Suprapubic skin (tissue), 4 donors: Measurements from ENCODE around the gene FLT4. TPM values are rescaled to one million over a fixed set of nuclear protein-coding genes. Genes with fewer than 3 reads are reported as not detected.

Experiments used
- DNase-seq, 2 donors: peaks; one replicate each; pipeline ENCODE4 v3.0.0-alpha.2; 2019; ENCODE audit warnings: low spot score in 2 of 2
- H3K27ac ChIP-seq: fragments of 200-600 bp; sonication (generic); one replicate; pipeline ENCODE4 v1.5.1; 2019
- H3K27me3 ChIP-seq: fragments of 200-600 bp; sonication (generic); one replicate; pipeline ENCODE4 v1.5.1; 2019
- H3K36me3 ChIP-seq: fragments of 200-600 bp; sonication (generic); one replicate; pipeline ENCODE4 v1.5.1; 2019
- H3K4me1 ChIP-seq: fragments of 200-600 bp; sonication (generic); one replicate; pipeline ENCODE4 v1.5.1; 2019
- H3K4me3 ChIP-seq: fragments of 200-600 bp; sonication (generic); one replicate; pipeline ENCODE4 v1.5.1; 2019; ENCODE audit warnings: mild to moderate bottlenecking
- H3K9me3 ChIP-seq: fragments of 200-600 bp; sonication (generic); one replicate; pipeline ENCODE4 v1.5.1; 2019
- EP300 ChIP-seq: sonication (generic); formaldehyde crosslinking; IDR thresholded peaks from one replicate; pipeline ENCODE4 v1.6.1; 2017; ENCODE audit warnings: antibody characterized with exemption
- POLR2A ChIP-seq, 2 donors: fragments of 450-650 bp; IDR thresholded peaks; one replicate each; pipeline ENCODE4 v1.6.1; 2017; ENCODE audit warnings: antibody characterized with exemption in 2 of 2, mild to moderate bottlenecking in 2 of 2, moderate library complexity in 2 of 2
- POLR2AphosphoS5 ChIP-seq, 3 donors: sonication (generic); formaldehyde crosslinking; IDR thresholded peaks; one replicate each; pipeline ENCODE4 v1.6.1; 2017; ENCODE audit warnings: antibody characterized with exemption in 3 of 3
- WGBS: methylation state at CpG from one replicate; pipeline ENCODE4 v1.1.5; 2018; 5-methylcytosine and 5-hydroxymethylcytosine counted together
- total RNA-seq, 4 donors: library from RNA; depleted of rRNA; stranded (reverse); fragments of >200 nt; gene quantifications; one replicate each; pipeline ENCODE4 v1.1.0, GENCODE V29; 2016
- TF ChIP-seq, protein P1 (sequence below), 2 donors: fragments of 200-600 bp in 1 of 2; fragments of 450-650 bp in 1 of 2; sonication (generic) in 1 of 2; IDR thresholded peaks; one replicate each; pipeline ENCODE4 v1.5.1; 2016 to 2019; ENCODE audit warnings: antibody characterized with exemption in 2 of 2, mild to moderate bottlenecking in 1 of 2, moderate library complexity in 1 of 2

FLT4 gene
- total RNA-seq, 4 donors from 2014 or later = 0.79 to 8.9 (median 1.4) TPM

DNA sequence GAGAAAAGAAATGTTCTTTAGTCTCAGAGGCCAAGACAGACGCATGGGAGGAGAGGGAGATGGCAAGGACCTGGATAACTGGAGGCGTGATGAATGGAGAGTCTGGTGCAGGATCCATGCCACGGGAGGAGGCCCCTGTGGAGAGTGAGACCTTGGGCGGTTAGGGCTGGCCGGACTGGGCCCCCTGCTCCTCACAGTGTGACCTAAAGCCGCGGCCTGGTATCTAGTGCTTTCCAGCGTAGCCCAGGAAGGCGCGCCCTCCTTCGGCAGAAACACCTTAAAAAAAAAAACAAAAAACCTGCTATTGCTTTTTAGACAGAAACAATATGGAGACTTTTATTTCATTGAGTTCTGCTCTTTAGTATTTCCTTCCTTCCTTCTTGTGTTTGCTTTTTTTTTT lies 91.2 kb downstream of the FLT4 start:
- H3K36me3 ChIP-seq = peaks cover 31% of the 10 kb centered on the region
- no peak for TF ChIP-seq POLR2A (IDR thresholded peaks at IDR 0.05)
- TF ChIP-seq POLR2AphosphoS5 (IDR thresholded peaks at IDR 0.05) = no peak
- TF ChIP-seq EP300 = no peak
- TF ChIP-seq, protein P1, sequence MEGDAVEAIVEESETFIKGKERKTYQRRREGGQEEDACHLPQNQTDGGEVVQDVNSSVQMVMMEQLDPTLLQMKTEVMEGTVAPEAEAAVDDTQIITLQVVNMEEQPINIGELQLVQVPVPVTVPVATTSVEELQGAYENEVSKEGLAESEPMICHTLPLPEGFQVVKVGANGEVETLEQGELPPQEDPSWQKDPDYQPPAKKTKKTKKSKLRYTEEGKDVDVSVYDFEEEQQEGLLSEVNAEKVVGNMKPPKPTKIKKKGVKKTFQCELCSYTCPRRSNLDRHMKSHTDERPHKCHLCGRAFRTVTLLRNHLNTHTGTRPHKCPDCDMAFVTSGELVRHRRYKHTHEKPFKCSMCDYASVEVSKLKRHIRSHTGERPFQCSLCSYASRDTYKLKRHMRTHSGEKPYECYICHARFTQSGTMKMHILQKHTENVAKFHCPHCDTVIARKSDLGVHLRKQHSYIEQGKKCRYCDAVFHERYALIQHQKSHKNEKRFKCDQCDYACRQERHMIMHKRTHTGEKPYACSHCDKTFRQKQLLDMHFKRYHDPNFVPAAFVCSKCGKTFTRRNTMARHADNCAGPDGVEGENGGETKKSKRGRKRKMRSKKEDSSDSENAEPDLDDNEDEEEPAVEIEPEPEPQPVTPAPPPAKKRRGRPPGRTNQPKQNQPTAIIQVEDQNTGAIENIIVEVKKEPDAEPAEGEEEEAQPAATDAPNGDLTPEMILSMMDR (IDR thresholded peaks at IDR 0.05) = no peak
- H3K4me3 ChIP-seq = no peak overlapping the region
- no peaks in the 10 kb centered on the region for H3K4me1 ChIP-seq
- no peaks in the 10 kb centered on the region for H3K27me3 ChIP-seq
- no peak for DNase-seq
- WGBS = 94% methylated on average over 11 of the region's 11 CpGs
- no peaks in the 10 kb centered on the region for H3K9me3 ChIP-seq
- H3K27ac ChIP-seq = no peak overlapping the region

DNA sequence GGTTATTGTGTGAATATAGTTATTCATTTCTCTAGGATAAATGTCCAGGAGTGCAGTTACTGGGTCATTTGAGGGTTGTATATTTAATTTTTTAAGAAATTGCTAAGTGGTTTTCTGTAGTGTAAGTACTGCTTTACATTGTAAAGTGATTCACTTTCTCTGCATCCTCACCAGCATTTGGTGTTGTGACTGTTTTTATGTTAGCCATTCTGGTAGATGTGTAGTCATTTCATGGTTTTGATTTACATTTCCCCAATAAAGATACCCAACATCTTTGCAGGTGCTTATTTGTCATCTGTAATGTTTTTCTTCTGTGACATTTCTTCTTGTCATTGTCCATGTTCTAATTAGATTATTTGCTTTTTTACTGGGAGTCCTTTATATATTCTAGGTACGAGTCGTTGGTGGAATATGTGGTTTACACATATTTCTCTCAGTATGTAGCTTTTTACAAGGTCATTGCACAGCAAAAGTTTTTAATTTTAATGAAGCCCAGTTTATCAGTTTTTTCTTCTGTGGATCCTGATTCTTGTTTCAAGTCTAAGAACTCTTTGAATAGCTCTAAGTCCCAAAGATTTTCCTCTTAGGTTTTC lies 92.1 kb downstream of the FLT4 start:
- TF ChIP-seq POLR2AphosphoS5 (IDR thresholded peaks at IDR 0.05) = no peak
- no peak for TF ChIP-seq POLR2A (IDR thresholded peaks at IDR 0.05)
- TF ChIP-seq EP300 = no peak
- TF ChIP-seq, protein P1 (IDR thresholded peaks at IDR 0.05) = no peak
- 93% methylated on average over 2 of the region's 2 CpGs for WGBS
- H3K27me3 ChIP-seq = no peaks in the 10 kb centered on the region
- no peak for DNase-seq
- no peaks in the 10 kb centered on the region for H3K4me1 ChIP-seq
- H3K36me3 ChIP-seq = peaks cover 24% of the 10 kb centered on the region
- no peak overlapping the region for H3K4me3 ChIP-seq
- H3K9me3 ChIP-seq = no peaks in the 10 kb centered on the region
- no peak overlapping the region for H3K27ac ChIP-seq

DNA sequence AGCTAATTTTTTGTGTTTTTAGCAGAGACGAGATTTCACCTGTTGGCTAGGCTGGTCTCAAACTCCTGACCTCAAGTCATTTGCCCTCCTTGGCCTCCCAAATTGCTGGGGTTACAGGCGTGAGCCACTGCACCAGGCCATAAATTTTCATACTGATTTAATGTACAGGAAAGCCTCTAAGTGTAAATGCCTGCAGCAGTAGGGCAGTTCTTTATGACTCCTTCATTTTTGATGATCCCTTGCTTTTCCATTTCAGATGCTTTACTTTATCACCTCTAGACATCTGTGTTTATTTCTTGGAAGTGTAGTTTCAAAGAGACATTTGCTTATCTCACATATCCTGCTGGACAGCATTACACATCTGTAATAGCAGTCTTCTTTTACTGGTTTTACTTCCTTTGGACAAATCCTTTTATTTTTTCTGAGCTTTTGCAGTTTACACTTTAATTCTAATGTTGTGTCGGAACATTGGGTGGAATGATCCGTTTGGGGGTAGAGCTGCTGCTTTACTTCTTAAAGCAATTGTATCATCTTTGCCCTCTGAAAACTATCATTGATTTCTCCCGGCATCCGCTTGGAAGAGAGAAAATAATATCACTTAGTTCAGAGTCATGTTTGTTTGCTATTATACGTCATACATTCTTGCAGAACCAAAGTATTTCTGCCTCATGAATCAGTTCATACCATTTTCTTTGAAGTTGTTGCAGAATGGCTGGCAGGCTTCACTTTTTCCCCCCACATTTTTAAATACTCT lies 94.1 kb downstream of the FLT4 start:
- Histone ChIP-seq H3K9me3 (no peaks in the 10 kb centered on the region), H3K4me1 (no peaks in the 10 kb centered on the region), H3K36me3 (peaks cover 32% of the 10 kb centered on the region), H3K27me3 (no peaks in the 10 kb centered on the region), H3K27ac (no peak overlapping the region), H3K4me3 (no peak overlapping the region)
- WGBS = 82% methylated on average over 7 of the region's 7 CpGs
- no peak for TF ChIP-seq POLR2AphosphoS5 (IDR thresholded peaks at IDR 0.05)
- no peak for TF ChIP-seq POLR2A (IDR thresholded peaks at IDR 0.05)
- TF ChIP-seq EP300 = no peak
- TF ChIP-seq, protein P1 (IDR thresholded peaks at IDR 0.05) = no peak
- DNase-seq = no peak

DNA sequence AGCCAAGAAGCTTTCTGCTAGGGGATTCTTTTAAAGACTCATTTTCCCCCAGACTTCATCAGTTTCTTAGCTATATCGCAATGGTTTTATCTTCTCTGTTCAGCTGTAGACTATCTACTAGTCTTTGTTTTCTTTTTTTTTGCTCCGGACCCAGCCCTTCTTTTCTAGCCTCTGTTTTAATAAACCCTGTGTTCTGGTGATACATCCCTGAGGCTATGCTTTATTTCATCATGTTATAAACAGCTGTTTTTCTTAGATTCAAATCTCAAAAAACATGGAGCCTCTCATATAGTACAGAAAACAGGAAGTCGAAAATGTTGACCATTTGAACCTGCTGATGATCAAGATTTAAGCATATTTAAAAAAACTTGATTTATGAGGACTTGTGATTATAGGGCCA lies 95.9 kb downstream of the FLT4 start:
- peaks cover 40% of the 10 kb centered on the region for H3K36me3 ChIP-seq
- DNase-seq = no peak
- H3K9me3 ChIP-seq = no peaks in the 10 kb centered on the region
- no peaks in the 10 kb centered on the region for H3K4me1 ChIP-seq
- TF ChIP-seq EP300 (no peak), POLR2AphosphoS5 (IDR thresholded peaks at IDR 0.05) (no peak)
- WGBS = 85% methylated on average over 3 of the region's 3 CpGs
- H3K4me3 ChIP-seq = no peak overlapping the region
- H3K27ac ChIP-seq = no peak overlapping the region
- H3K27me3 ChIP-seq = no peaks in the 10 kb centered on the region

Other genes starting within 250 kb of the FLT4 start
- gene CNOT6, start 155.2 kb downstream of the FLT4 start, total RNA-seq = 10 to 100 TPM; 11.0 to 17.8 (median 15.0) TPM
- 1 to 10 TPM in 3 of 4 donors, not detected in 1; 2.2 to 7.8 (median 4.1) TPM for gene SCGB3A1, start 58.1 kb downstream of the FLT4 start, total RNA-seq
- not detected for gene OR2Y1, start 90.5 kb upstream of the FLT4 start, total RNA-seq
- 100 to 1,000 TPM; 122 to 137 (median 125) TPM for gene MGAT1, start 153.2 kb upstream of the FLT4 start, total RNA-seq
- gene ZFP62, start 211.7 kb upstream of the FLT4 start, total RNA-seq = 10 to 100 TPM; 35.5 to 41.1 (median 39.1) TPM
- gene BTNL8, start 249.6 kb upstream of the FLT4 start, total RNA-seq = under 1 TPM in 2 of 4 donors, not detected in 2; 0.51 to 0.79 TPM